GOT3 (cell line): ENCODE data around the gene RAB19.
"Not testable (repeated sequence)": the region's sequence is repeated elsewhere in the genome, so short reads cannot be mapped to it uniquely, and the experiment has no call there.

Experiments used
- DNase-seq: peaks from one replicate; lab custom pipeline; 2025; ENCODE audit warnings: mixed read lengths; lab: John Stamatoyannopoulos, UW

The RAB19 gene

DNA sequence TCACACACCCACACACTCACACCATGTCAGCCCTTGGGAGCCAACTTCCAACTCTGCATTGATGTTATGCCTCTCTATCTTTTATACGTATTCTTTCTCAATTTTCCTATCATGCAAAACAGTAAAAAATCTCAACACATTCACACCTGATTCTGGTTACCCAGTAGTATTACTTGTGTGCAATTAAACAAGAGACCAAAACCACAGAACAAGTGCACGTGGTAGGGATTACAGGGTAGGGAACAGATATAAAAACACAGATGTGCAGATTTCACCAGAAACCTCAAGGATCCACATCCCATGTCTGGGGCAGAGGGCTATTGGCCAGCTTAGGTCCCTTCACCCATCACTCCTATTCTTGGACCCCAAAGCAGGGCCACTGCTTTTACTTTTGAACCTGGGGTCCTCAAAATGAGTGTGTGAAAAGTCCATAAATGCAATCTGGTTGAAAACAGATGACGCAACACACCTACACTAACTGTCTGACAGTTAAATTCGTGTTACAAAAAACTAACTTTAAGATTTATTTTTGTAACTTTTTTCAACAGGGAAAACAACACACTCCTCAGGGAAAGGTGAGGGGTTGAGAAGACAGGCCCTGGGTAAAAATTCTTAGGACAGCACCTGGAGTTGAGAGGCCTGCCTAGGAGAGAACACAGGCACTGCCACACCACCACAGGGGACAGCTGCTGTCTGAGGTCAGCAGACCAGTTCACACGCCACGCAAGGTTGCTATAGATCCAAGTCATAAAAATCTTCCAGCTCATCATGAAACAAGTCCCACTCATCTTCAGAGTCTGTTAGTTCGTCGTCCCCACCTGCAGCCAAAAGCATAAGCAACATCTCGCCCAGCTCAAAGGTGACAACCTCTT lies 50.2 kb downstream of the RAB19 start:
- DNase-seq: not testable (repeated sequence)

DNA sequence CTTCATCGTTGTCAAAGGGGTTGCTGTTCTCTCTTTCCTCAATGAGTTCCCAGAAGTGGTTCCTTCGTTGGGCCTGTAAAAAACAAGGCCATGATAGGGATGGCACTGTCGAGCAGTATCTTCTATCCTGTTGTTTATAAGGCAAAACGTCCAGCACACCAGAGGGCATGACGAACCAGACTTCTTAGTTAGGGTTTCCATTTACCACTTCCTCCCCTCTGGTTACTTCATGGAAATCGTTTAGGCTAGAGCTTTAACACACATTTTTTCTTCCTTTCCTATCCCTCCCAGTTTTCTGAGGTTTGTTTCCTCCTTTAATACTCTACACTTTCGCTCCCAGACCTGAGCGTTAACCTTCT lies 50.8 kb downstream of the RAB19 start:
- DNase-seq: no peak

DNA sequence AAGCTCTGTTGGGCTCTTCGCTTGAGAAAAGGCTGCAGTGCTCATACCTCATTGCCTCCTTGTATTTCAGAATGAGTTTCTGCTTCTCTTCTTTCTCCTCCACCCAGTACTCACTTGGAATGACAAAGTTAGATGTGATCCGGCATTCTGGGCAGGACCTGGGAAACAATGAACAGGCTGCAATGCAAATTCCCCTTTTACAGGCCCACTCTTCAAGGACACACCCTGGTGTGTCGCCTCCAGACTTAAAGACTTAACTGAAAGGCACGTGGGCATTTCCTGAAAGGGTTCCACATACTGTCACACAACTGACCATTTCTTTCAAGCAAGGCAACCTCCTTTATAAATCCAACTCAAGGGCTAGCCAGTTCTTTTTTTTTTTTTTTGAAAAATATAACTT lies 51.9 kb downstream of the RAB19 start:
- no peak for DNase-seq

DNA sequence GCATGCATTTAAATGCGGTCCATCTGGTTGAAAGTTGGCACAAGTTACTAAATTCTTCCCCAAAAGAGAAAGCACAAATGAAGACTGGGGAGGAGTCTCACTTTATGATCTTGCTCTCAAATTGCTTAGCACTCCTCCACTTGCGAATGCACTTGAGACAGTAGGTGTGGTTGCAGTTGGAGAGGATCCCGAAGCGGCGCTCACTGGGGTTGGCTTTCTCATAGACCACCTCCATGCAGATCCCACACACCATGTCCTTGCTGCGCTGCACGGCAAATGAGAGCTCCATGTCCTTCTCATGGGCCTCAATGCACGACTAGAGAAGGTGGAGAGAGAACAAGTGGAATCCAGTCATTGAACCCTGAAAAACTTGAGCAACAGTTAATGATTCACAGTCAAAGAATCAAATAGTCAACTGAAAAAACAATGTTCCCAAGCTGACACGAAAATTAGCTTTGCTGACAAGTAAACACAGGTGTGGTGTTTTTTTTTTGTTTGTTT lies 52.7 kb downstream of the RAB19 start:
- no peak for DNase-seq

DNA sequence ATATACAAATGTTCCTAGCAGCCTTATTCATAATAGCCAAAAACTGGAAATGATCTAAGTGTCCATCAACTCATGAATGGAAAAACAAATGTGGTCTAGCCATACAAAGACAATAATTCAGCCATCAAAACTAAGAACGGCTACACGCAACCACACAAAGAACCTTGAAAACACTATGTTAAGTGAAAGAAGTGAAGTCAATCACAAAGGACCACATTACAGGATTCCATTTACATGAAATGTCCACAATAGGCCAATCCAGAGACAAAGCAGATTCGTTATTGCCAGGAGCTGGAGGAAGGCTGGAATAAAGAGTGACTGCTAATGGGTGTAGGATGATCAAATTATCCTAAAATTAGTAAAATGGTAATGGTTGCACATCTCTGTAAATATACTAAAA lies 54.3 kb downstream of the RAB19 start:
- DNase-seq: no peak

DNA sequence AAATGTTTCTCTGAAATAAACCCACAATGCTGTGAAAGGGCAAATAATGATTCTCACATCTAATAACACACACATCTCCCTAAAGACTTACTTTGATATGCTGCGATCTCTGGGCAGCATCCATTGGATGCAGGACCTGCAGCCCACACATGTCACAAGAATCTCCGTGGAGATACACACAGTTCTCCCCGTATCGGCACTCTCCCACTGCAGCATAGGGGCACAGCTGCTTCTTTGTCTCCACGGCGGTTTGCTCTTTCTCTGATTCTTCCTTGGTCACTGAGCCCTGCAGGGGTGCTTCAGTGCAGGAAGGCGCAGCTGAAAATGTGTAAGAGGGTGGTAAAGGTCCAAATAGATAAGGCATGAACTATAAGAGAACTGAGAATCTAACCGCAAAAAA lies 55.1 kb downstream of the RAB19 start:
- DNase-seq: no peak

DNA sequence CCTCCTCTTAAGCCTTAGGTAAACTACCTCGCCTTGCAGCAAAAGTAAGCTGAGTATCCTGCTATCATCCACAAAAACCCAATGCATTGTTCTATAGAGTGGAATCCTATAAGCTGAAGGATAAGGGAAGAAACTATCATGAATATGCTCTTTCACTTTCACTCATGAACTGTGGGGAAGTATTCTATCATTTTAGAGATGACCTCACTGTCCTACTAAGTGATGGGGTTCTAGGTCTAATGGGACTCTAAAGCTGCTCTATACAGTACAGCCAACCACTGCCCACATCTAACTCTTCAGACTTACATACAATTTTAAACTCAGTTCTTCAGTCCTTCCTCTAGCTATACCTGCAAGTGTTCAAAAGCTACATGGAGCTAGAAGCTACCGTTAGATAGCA lies 59.3 kb downstream of the RAB19 start:
- no peak for DNase-seq

DNA sequence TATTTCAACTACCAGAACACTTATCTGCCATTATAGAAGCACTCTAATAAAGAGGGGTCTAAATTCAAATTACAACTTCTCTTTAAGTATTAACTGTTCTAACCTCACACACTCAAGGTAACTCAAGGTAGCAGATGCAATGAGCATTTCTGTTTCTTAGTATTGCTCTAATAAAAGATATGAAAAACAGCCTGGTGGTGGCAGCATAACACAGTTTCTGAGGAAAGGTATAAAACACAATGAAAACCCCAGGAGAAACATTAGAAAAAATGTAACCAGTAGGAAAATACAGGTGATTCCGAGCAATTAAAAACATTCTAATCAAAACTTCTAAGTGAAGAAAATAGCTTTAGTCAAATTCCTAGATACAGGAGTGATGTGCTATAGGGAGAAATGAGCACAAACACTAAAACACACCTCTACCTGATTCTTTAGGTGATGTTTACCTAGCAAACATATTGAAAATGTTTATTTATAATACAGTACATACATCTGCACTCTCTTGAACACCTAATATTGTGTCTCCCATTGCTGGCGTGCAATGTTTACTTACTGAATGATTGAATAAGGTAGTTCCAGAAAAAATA lies 72.0 kb downstream of the RAB19 start:
- DNase-seq: no peak

DNA sequence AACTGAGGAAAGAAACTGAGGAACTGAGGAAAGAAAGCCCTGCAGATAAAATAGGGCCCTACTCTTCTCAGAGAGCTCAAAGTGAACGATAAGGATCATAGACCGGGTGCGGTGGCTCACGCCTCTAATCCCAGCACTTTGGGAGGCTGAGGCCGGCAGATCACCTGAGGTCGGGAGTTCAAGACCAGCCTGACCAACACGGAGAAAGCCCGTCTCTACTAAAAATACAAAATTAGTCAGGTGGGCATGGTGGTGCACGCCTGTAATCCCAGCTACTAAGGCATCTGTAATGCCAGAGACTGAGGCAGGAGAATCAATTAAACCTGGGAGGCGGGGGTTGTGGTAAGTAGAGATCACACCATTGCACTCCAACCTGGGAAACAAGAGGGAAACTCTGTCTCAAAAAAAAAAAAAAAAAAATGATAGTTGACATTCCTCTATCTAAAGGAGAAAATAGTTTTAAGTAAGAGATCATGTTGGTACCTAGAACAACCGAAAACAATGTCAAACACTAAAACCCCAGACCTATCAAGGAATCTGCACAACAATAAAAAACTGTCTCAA lies 72.9 kb downstream of the RAB19 start:
- DNase-seq: no peak
